Measurements from ENCODE around the gene NEUROD4.

Gene NEUROD4, protein sequence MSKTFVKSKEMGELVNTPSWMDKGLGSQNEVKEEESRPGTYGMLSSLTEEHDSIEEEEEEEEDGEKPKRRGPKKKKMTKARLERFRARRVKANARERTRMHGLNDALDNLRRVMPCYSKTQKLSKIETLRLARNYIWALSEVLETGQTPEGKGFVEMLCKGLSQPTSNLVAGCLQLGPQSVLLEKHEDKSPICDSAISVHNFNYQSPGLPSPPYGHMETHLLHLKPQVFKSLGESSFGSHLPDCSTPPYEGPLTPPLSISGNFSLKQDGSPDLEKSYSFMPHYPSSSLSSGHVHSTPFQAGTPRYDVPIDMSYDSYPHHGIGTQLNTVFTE

DNA sequence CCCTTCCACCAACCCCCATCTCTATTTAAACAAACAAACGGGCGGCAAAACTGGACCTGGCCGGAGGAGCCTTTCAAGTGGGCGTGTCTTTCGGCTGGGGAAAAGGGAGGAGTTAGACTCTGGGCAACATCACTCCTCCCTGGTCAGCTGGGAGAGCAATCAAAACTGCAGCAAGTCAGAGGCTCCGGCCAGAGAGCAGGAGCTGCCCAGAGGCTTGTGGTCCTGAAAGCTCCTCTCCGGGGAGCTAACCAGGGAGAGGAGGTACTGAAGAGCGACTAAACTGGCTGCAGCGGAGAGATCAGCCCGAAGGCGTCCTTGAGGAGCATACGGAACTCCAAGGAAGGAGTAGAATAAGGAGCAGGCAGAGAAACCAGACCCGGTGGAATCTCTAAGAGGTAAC, at the start of gene NEUROD4:
Gene NEUROD4 (plus strand): TSS at position 191 of the 400 bp plus-strand sequence. CDS start 6,466 bp downstream, outside the sequence.
- H3K36me3 ChIP-seq (ENCODE audit: control insufficient read depth, insufficient read depth, low read length) = no peaks in the 10 kb centered on the region
- no peak within 1 kb of the TSS for H3K27ac ChIP-seq (ENCODE audit: low read depth, low read length)
- H3K4me3 ChIP-seq (ENCODE audit: low read depth, low read length) = peak within 1 kb of the TSS; percentile 52
- H3K27me3 ChIP-seq (ENCODE audit: control insufficient read depth, insufficient read depth, low read length) = peaks cover 3% of the 10 kb centered on the region
- no peaks in the 10 kb centered on the region for H3K9me3 ChIP-seq (ENCODE audit: control insufficient read depth, insufficient read depth, low read length)
- peaks cover 11% of the 10 kb centered on the region for H3K4me1 ChIP-seq (ENCODE audit: control insufficient read depth, insufficient read depth, low read length)
- no peak within 1 kb of the TSS for H3K9ac ChIP-seq (ENCODE audit: low read depth, low read length)

DNA sequence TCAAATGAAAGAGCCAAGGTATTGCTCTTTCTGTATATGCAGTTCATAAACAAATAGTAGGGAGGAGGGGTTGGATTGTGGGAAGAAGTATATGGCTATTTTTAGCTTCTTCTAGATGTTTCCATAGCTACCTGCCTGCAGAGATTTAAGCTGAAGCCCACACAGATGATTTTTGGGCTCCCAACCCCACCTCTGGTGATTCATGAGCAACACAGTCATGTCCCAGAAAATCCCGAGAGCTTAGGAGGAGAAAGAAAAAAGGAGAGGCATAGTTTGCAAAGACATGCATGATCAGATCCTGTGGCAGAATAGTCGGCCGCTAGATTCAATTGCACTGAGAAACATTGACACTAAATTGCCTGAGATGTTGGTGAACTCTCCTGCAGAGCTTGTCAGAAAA, 49.0 kb upstream of the NEUROD4 start:
- no peaks in the 10 kb centered on the region; the same call in 1 of the 2 replicates for H3K27me3 ChIP-seq (ENCODE audit: control insufficient read depth, insufficient read depth, low read length)
- H3K4me3 ChIP-seq (ENCODE audit: low read depth, low read length) = no peak overlapping the region
- no peak overlapping the region for H3K9ac ChIP-seq (ENCODE audit: low read depth, low read length)
- H3K36me3 ChIP-seq (ENCODE audit: control insufficient read depth, insufficient read depth, low read length) = no peaks in the 10 kb centered on the region
- H3K4me1 ChIP-seq (ENCODE audit: control insufficient read depth, insufficient read depth, low read length) = no peaks in the 10 kb centered on the region
- no peaks in the 10 kb centered on the region for H3K9me3 ChIP-seq (ENCODE audit: control insufficient read depth, insufficient read depth, low read length)
- H3K27ac ChIP-seq (ENCODE audit: low read depth, low read length) = no peak overlapping the region

DNA sequence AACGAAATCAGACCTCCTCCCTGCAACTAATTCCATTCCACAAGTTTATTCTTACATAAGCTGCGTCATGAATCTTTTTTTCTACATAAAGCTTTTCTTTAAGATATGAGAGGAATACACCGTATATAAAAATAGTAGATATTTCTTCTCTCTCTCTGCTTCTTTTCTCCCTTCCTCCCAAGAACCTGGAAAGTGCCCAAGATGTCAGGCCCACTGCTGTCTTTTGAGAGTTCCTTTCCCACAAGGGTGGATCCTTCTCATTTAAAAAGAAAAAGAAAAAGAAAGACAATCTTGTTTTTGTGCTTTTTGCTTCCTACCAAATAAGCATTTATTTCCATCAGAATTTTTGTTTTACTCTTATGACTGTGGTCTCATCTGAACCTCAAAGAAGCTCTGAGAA, 46.2 kb upstream of the NEUROD4 start:
- Histone ChIP-seq H3K9ac (ENCODE audit: low read depth, low read length) (no peak overlapping the region), H3K36me3 (ENCODE audit: control insufficient read depth, insufficient read depth, low read length) (no peaks in the 10 kb centered on the region), H3K9me3 (ENCODE audit: control insufficient read depth, insufficient read depth, low read length) (no peaks in the 10 kb centered on the region), H3K27ac (ENCODE audit: low read depth, low read length) (no peak overlapping the region), H3K4me3 (ENCODE audit: low read depth, low read length) (no peak overlapping the region), H3K4me1 (ENCODE audit: control insufficient read depth, insufficient read depth, low read length) (0 out of 2 replicates have a peak, but pooled peaks cover 4% of the 10 kb centered on the region), H3K27me3 (ENCODE audit: control insufficient read depth, insufficient read depth, low read length) (no peaks in the 10 kb centered on the region)

DNA sequence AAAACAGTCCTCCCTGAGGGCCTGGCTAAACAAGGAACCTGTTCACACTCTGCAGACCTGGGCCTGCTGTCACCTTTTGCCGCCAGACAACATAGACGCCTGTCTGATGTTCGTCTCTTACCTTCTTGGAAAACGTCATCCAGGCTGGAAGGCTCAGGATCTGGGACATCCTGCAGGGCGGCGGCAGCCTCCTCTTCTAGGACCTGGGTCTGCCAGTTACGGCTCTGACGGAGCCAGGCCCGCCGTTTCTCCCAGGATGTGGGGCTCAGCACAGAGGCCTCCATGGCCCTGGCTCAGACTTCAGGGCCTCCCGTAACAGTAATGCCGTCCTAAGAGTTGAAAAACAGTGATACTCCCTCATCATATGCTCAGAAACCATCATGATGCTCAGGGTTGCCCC, 45.5 kb upstream of the NEUROD4 start:
- Histone ChIP-seq H3K9me3 (ENCODE audit: control insufficient read depth, insufficient read depth, low read length) (no peaks in the 10 kb centered on the region), H3K36me3 (ENCODE audit: control insufficient read depth, insufficient read depth, low read length) (no peaks in the 10 kb centered on the region), H3K4me3 (ENCODE audit: low read depth, low read length) (no peak overlapping the region), H3K4me1 (ENCODE audit: control insufficient read depth, insufficient read depth, low read length) (0 out of 2 replicates have a peak, but pooled peaks cover 4% of the 10 kb centered on the region), H3K9ac (ENCODE audit: low read depth, low read length) (no peak overlapping the region), H3K27me3 (ENCODE audit: control insufficient read depth, insufficient read depth, low read length) (no peaks in the 10 kb centered on the region), H3K27ac (ENCODE audit: low read depth, low read length) (no peak overlapping the region)

DNA sequence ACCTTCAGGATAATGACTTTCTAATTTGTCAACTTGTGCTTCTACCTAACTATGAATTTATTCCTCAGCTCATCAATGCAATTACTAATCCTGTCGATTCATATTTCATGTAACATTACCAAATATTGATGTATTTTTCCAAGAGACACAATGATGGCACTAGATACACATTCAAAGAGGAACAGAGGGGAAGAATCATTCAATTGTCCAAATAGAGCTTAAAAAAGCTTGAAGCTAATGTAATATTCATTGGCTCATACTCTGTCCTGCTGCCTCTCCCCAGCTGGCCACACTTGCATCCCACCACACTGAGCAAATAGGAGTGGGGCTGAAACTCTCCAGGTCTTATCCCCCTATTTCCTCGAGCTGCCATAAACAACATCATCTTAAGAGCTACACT, 44.5 kb upstream of the NEUROD4 start:
- no peak overlapping the region for H3K4me3 ChIP-seq (ENCODE audit: low read depth, low read length)
- H3K9me3 ChIP-seq (ENCODE audit: control insufficient read depth, insufficient read depth, low read length) = no peaks in the 10 kb centered on the region
- no peaks in the 10 kb centered on the region for H3K36me3 ChIP-seq (ENCODE audit: control insufficient read depth, insufficient read depth, low read length)
- H3K27ac ChIP-seq (ENCODE audit: low read depth, low read length) = no peak overlapping the region
- 0 out of 2 replicates have a peak, but pooled peaks cover 4% of the 10 kb centered on the region for H3K4me1 ChIP-seq (ENCODE audit: control insufficient read depth, insufficient read depth, low read length)
- no peaks in the 10 kb centered on the region for H3K27me3 ChIP-seq (ENCODE audit: control insufficient read depth, insufficient read depth, low read length)
- H3K9ac ChIP-seq (ENCODE audit: low read depth, low read length) = no peak overlapping the region

DNA sequence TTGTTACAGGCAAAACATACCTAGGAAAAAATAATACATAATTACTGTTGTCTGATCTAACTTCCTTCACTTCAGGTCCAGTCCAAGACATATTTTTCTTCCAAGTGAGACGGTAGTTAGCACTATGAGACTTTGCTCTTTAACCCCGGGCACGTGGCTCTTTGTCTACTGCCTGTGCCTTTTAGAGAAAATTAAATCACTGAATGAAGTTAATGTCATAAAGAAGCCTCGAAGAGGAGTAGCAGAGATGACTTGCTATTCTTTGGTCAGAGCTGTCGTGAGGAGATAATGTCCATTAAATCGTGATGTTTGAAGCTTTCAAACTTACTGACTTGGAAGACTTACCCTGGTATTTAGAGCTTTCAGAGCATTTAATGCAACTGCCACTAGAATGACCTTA, 43.9 kb upstream of the NEUROD4 start:
- H3K27ac ChIP-seq (ENCODE audit: low read depth, low read length) = no peak overlapping the region
- no peak overlapping the region for H3K9ac ChIP-seq (ENCODE audit: low read depth, low read length)
- H3K36me3 ChIP-seq (ENCODE audit: control insufficient read depth, insufficient read depth, low read length) = no peaks in the 10 kb centered on the region
- H3K27me3 ChIP-seq (ENCODE audit: control insufficient read depth, insufficient read depth, low read length) = no peaks in the 10 kb centered on the region
- no peaks in the 10 kb centered on the region for H3K9me3 ChIP-seq (ENCODE audit: control insufficient read depth, insufficient read depth, low read length)
- H3K4me1 ChIP-seq (ENCODE audit: control insufficient read depth, insufficient read depth, low read length) = 0 out of 2 replicates have a peak, but pooled peaks cover 4% of the 10 kb centered on the region
- no peak overlapping the region for H3K4me3 ChIP-seq (ENCODE audit: low read depth, low read length)

DNA sequence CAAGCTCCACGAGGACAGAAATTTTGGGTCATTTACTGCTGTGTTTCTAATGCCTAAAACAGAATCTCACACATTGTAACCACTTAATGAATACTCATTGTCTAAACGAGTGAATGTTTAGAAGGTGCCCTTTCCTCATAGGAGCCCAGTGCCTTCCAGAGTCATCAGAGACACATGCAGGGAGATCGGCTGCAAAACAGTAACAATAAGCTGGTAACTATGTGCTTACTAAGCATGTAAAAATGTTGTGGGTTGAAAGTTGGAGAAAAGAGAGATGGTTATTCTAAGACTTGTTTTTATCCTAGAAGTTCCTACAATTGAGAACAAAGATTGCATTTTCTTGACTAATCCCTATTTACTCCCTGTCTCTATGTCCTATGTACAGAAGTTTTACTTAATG, 42.6 kb upstream of the NEUROD4 start:
- Histone ChIP-seq H3K9me3 (ENCODE audit: control insufficient read depth, insufficient read depth, low read length) (no peaks in the 10 kb centered on the region), H3K27ac (ENCODE audit: low read depth, low read length) (no peak overlapping the region), H3K9ac (ENCODE audit: low read depth, low read length) (no peak overlapping the region), H3K4me3 (ENCODE audit: low read depth, low read length) (no peak overlapping the region), H3K4me1 (ENCODE audit: control insufficient read depth, insufficient read depth, low read length) (0 out of 2 replicates have a peak, but pooled peaks cover 4% of the 10 kb centered on the region), H3K27me3 (ENCODE audit: control insufficient read depth, insufficient read depth, low read length) (no peaks in the 10 kb centered on the region), H3K36me3 (ENCODE audit: control insufficient read depth, insufficient read depth, low read length) (no peaks in the 10 kb centered on the region)

DNA sequence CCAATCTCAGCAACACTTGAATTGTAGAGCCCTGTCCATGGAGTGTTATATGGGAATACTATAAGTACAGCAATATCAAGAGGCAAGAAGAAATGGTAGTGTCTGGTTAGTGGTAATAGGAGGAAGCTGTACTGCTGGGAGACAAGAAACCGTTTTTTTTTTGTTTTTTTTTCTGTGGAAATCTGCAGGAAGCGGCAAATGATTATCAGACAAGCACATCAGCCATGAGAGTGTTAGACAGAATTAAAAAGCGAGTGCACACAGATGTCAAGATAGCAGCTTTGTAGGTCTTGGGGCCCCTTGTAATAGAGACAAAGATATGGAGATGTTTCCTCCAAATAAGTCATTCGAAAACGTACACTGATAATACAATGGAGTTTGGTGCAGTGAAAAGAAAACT, 41.9 kb upstream of the NEUROD4 start:
- H3K4me1 ChIP-seq (ENCODE audit: control insufficient read depth, insufficient read depth, low read length) = 0 out of 2 replicates have a peak, but pooled peaks cover 4% of the 10 kb centered on the region
- no peaks in the 10 kb centered on the region for H3K27me3 ChIP-seq (ENCODE audit: control insufficient read depth, insufficient read depth, low read length)
- no peaks in the 10 kb centered on the region for H3K36me3 ChIP-seq (ENCODE audit: control insufficient read depth, insufficient read depth, low read length)
- no peak overlapping the region for H3K9ac ChIP-seq (ENCODE audit: low read depth, low read length)
- H3K4me3 ChIP-seq (ENCODE audit: low read depth, low read length) = no peak overlapping the region
- H3K27ac ChIP-seq (ENCODE audit: low read depth, low read length) = no peak overlapping the region
- no peaks in the 10 kb centered on the region for H3K9me3 ChIP-seq (ENCODE audit: control insufficient read depth, insufficient read depth, low read length)

DNA sequence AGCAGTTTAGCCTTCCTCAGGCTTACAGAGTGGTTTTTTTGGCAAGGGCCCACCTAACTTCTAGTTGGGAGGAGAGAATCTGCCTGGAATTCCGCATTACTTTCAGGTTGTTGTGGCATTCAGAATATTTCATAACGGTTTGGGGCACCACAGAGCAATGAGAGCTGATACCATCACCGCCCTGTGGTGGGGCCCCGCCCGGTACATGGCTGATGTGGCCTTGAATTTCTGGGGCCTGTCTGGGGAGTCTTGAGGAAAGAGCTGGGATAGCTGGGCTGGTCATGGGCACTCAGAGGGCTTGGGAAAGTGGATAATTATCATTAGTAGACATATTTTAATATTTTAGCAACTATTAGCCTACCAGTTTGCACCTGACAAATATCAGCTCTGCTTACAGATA, 39.4 kb upstream of the NEUROD4 start:
- Histone ChIP-seq H3K9ac (ENCODE audit: low read depth, low read length) (no peak overlapping the region), H3K4me1 (ENCODE audit: control insufficient read depth, insufficient read depth, low read length) (0 out of 2 replicates have a peak, but pooled peaks cover 4% of the 10 kb centered on the region), H3K27ac (ENCODE audit: low read depth, low read length) (no peak overlapping the region), H3K27me3 (ENCODE audit: control insufficient read depth, insufficient read depth, low read length) (no peaks in the 10 kb centered on the region), H3K4me3 (ENCODE audit: low read depth, low read length) (no peak overlapping the region), H3K9me3 (ENCODE audit: control insufficient read depth, insufficient read depth, low read length) (no peaks in the 10 kb centered on the region), H3K36me3 (ENCODE audit: control insufficient read depth, insufficient read depth, low read length) (no peaks in the 10 kb centered on the region)

DNA sequence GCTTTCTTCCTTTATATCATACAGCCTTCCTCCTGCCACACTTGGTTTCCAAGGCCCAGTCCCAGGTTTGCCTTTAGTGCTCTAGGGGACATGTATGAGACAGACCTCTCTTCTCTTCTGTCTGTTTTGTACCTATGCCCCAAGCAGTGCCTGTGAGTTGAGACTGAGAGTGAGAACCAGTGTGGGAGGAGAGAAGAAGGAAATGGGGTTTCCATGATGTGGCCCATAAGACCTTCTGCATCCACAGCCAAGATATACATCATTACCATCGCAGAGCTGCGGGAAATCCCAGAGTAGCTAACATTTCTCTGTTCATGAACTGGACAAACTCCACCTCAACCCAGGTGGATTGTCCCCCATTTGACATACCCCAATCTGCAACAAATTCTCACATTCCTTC, 38.0 kb upstream of the NEUROD4 start:
- Histone ChIP-seq H3K4me1 (ENCODE audit: control insufficient read depth, insufficient read depth, low read length) (0 out of 2 replicates have a peak, but pooled peaks cover under 1% of the 10 kb centered on the region), H3K4me3 (ENCODE audit: low read depth, low read length) (no peak overlapping the region), H3K9ac (ENCODE audit: low read depth, low read length) (no peak overlapping the region), H3K27ac (ENCODE audit: low read depth, low read length) (no peak overlapping the region), H3K9me3 (ENCODE audit: control insufficient read depth, insufficient read depth, low read length) (no peaks in the 10 kb centered on the region), H3K27me3 (ENCODE audit: control insufficient read depth, insufficient read depth, low read length) (no peaks in the 10 kb centered on the region), H3K36me3 (ENCODE audit: control insufficient read depth, insufficient read depth, low read length) (no peaks in the 10 kb centered on the region)

DNA sequence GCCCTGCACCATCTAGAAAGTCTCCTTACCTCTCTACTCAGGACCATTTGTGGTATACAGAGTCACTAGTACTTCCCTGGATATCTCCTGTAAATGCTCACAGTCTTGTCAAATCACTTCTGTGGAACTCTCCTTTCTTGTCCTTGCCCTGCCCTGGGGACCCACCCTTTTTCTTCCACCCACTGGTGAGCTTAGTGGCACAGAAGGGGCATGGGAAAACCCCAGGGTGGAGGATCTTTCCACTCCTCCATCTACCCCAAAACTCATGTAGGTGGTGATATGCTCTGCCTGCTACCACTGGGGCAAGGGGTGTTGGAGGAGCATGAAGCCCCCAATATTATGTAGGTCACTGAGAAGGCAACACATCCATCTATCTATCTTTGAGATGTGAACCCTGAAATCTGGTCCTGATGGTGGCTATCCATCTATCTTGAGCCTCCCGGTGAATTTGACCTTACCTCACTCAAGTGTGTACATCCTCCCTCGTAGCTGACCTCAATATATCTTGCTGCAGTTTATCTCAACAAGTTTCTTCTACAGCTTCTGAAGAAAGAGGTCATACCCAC, 36.2 kb upstream of the NEUROD4 start:
- Histone ChIP-seq H3K27ac (ENCODE audit: low read depth, low read length) (no peak overlapping the region), H3K4me3 (ENCODE audit: low read depth, low read length) (no peak overlapping the region), H3K4me1 (ENCODE audit: control insufficient read depth, insufficient read depth, low read length) (no peaks in the 10 kb centered on the region), H3K9me3 (ENCODE audit: control insufficient read depth, insufficient read depth, low read length) (no peaks in the 10 kb centered on the region), H3K27me3 (ENCODE audit: control insufficient read depth, insufficient read depth, low read length) (no peaks in the 10 kb centered on the region), H3K36me3 (ENCODE audit: control insufficient read depth, insufficient read depth, low read length) (no peaks in the 10 kb centered on the region), H3K9ac (ENCODE audit: low read depth, low read length) (no peak overlapping the region)
